ENCODE data around the gene LRIG3.
"Not testable (repeated sequence)": the region's sequence is repeated elsewhere in the genome, so short reads cannot be mapped to it uniquely, and the experiment has no call there.

LRIG3 gene

GRCh38 chr12:58907391-58907790 lies 12.9 kb downstream of the LRIG3 start:
- H3K27me3 ChIP-seq (ENCODE audit: control insufficient read depth in 2 of 2, insufficient read depth in 2 of 2, low read length in 2 of 2): no peaks in the 10 kb centered on the region
- no peak overlapping the region for H3K4me3 ChIP-seq (ENCODE audit: low read length in 2 of 2)
- no peaks in the 10 kb centered on the region for H3K9me3 ChIP-seq (ENCODE audit: control insufficient read depth in 2 of 2, low read length in 2 of 2)
- H3K4me1 ChIP-seq (ENCODE audit: control insufficient read depth in 2 of 2, insufficient read depth in 2 of 2, low read length in 2 of 2): no peaks in the 10 kb centered on the region
- peaks cover 31 to 43% of the 10 kb centered on the region in 2 donors for H3K36me3 ChIP-seq (ENCODE audit: control insufficient read depth in 2 of 2, insufficient read depth in 2 of 2, low read length in 2 of 2)
- H3K27ac ChIP-seq (ENCODE audit: low read depth in 2 of 2, low read length in 2 of 2): no peak overlapping the region
- no peak overlapping the region for H3K9ac ChIP-seq (ENCODE audit: low read depth in 1 of 2, low read length in 2 of 2)

GRCh38 chr12:58906917-58907316 lies 13.4 kb downstream of the LRIG3 start:
- no peaks in the 10 kb centered on the region for H3K27me3 ChIP-seq (ENCODE audit: control insufficient read depth in 2 of 2, insufficient read depth in 2 of 2, low read length in 2 of 2)
- no peaks in the 10 kb centered on the region for H3K4me1 ChIP-seq (ENCODE audit: control insufficient read depth in 2 of 2, insufficient read depth in 2 of 2, low read length in 2 of 2)
- H3K9me3 ChIP-seq (ENCODE audit: control insufficient read depth in 2 of 2, low read length in 2 of 2): no peaks in the 10 kb centered on the region
- no peak overlapping the region for H3K27ac ChIP-seq (ENCODE audit: low read depth in 2 of 2, low read length in 2 of 2)
- H3K4me3 ChIP-seq (ENCODE audit: low read length in 2 of 2): no peak overlapping the region
- H3K36me3 ChIP-seq (ENCODE audit: control insufficient read depth in 2 of 2, insufficient read depth in 2 of 2, low read length in 2 of 2): peaks cover 30 to 43% of the 10 kb centered on the region in 2 donors
- no peak overlapping the region for H3K9ac ChIP-seq (ENCODE audit: low read depth in 1 of 2, low read length in 2 of 2)

- H3K36me3 ChIP-seq (ENCODE audit: control insufficient read depth in 2 of 2, insufficient read depth in 2 of 2, low read length in 2 of 2): peaks cover 30 to 46% of the 10 kb centered on the region in 2 donors
Measured at GRCh38 chr12:58905422-58905821, 14.9 kb downstream of the LRIG3 start.

GRCh38 chr12:58902726-58903125 lies 17.6 kb downstream of the LRIG3 start:
- H3K9me3 ChIP-seq (ENCODE audit: control insufficient read depth in 2 of 2, low read length in 2 of 2); H3K4me1 ChIP-seq (ENCODE audit: control insufficient read depth in 2 of 2, insufficient read depth in 2 of 2, low read length in 2 of 2); H3K27me3 ChIP-seq (ENCODE audit: control insufficient read depth in 2 of 2, insufficient read depth in 2 of 2, low read length in 2 of 2); H3K27ac ChIP-seq (ENCODE audit: low read depth in 2 of 2, low read length in 2 of 2); H3K9ac ChIP-seq (ENCODE audit: low read depth in 1 of 2, low read length in 2 of 2); H3K4me3 ChIP-seq (ENCODE audit: low read length in 2 of 2): not testable (repeated sequence)
- H3K36me3 ChIP-seq (ENCODE audit: control insufficient read depth in 2 of 2, insufficient read depth in 2 of 2, low read length in 2 of 2): peaks cover 17 to 38% of the 10 kb centered on the region in 2 donors

More at GRCh38 chr12:58905422-58905821, 14.9 kb downstream of the LRIG3 start:
- Histone ChIP-seq H3K9me3 (ENCODE audit: control insufficient read depth in 2 of 2, low read length in 2 of 2) (no peaks in the 10 kb centered on the region), H3K9ac (ENCODE audit: low read depth in 1 of 2, low read length in 2 of 2) (no peak overlapping the region), H3K4me3 (ENCODE audit: low read length in 2 of 2) (no peak overlapping the region), H3K27me3 (ENCODE audit: control insufficient read depth in 2 of 2, insufficient read depth in 2 of 2, low read length in 2 of 2) (no peaks in the 10 kb centered on the region), H3K4me1 (ENCODE audit: control insufficient read depth in 2 of 2, insufficient read depth in 2 of 2, low read length in 2 of 2) (no peaks in the 10 kb centered on the region), H3K27ac (ENCODE audit: low read depth in 2 of 2, low read length in 2 of 2) (no peak overlapping the region)

- Histone ChIP-seq H3K4me3 (ENCODE audit: low read length in 2 of 2) (no peak overlapping the region), H3K9ac (ENCODE audit: low read depth in 1 of 2, low read length in 2 of 2) (no peak overlapping the region), H3K4me1 (ENCODE audit: control insufficient read depth in 2 of 2, insufficient read depth in 2 of 2, low read length in 2 of 2) (no peaks in the 10 kb centered on the region), H3K9me3 (ENCODE audit: control insufficient read depth in 2 of 2, low read length in 2 of 2) (no peaks in the 10 kb centered on the region), H3K36me3 (ENCODE audit: control insufficient read depth in 2 of 2, insufficient read depth in 2 of 2, low read length in 2 of 2) (peaks cover 13 to 30% of the 10 kb centered on the region in 2 donors), H3K27me3 (ENCODE audit: control insufficient read depth in 2 of 2, insufficient read depth in 2 of 2, low read length in 2 of 2) (no peaks in the 10 kb centered on the region), H3K27ac (ENCODE audit: low read depth in 2 of 2, low read length in 2 of 2) (no peak overlapping the region)
Measured at GRCh38 chr12:58901664-58902063, 18.6 kb downstream of the LRIG3 start.

- Histone ChIP-seq H3K9me3 (ENCODE audit: control insufficient read depth in 2 of 2, low read length in 2 of 2) (no peaks in the 10 kb centered on the region), H3K27ac (ENCODE audit: low read depth in 2 of 2, low read length in 2 of 2) (no peak overlapping the region), H3K36me3 (ENCODE audit: control insufficient read depth in 2 of 2, insufficient read depth in 2 of 2, low read length in 2 of 2) (peaks cover 2 to 11% of the 10 kb centered on the region in 2 donors), H3K4me3 (ENCODE audit: low read length in 2 of 2) (no peak overlapping the region), H3K27me3 (ENCODE audit: control insufficient read depth in 2 of 2, insufficient read depth in 2 of 2, low read length in 2 of 2) (no peaks in the 10 kb centered on the region), H3K9ac (ENCODE audit: low read depth in 1 of 2, low read length in 2 of 2) (no peak overlapping the region), H3K4me1 (ENCODE audit: control insufficient read depth in 2 of 2, insufficient read depth in 2 of 2, low read length in 2 of 2) (peaks cover 6 to 13% of the 10 kb centered on the region in 2 donors)
Measured at GRCh38 chr12:58897969-58898368, 22.3 kb downstream of the LRIG3 start.

GRCh38 chr12:58896278-58896677 lies 24.0 kb downstream of the LRIG3 start:
- Histone ChIP-seq H3K27ac (ENCODE audit: low read depth in 2 of 2, low read length in 2 of 2) (no peak overlapping the region), H3K36me3 (ENCODE audit: control insufficient read depth in 2 of 2, insufficient read depth in 2 of 2, low read length in 2 of 2) (peaks cover 2 to 6% of the 10 kb centered on the region in 2 donors)

GRCh38 chr12:58895053-58895452 lies 25.3 kb downstream of the LRIG3 start:
- no peaks in the 10 kb centered on the region for H3K27me3 ChIP-seq (ENCODE audit: control insufficient read depth in 2 of 2, insufficient read depth in 2 of 2, low read length in 2 of 2)
- H3K9ac ChIP-seq (ENCODE audit: low read depth in 1 of 2, low read length in 2 of 2): no peak overlapping the region
- peaks cover 6 to 13% of the 10 kb centered on the region in 2 donors for H3K4me1 ChIP-seq (ENCODE audit: control insufficient read depth in 2 of 2, insufficient read depth in 2 of 2, low read length in 2 of 2)
- no peak overlapping the region for H3K4me3 ChIP-seq (ENCODE audit: low read length in 2 of 2)
- H3K9me3 ChIP-seq (ENCODE audit: control insufficient read depth in 2 of 2, low read length in 2 of 2): no peaks in the 10 kb centered on the region
- H3K36me3 ChIP-seq (ENCODE audit: control insufficient read depth in 2 of 2, insufficient read depth in 2 of 2, low read length in 2 of 2): peaks cover 2 to 7% of the 10 kb centered on the region in 2 donors
- H3K27ac ChIP-seq (ENCODE audit: low read depth in 2 of 2, low read length in 2 of 2): no peak overlapping the region

More at GRCh38 chr12:58896278-58896677, 24.0 kb downstream of the LRIG3 start:
- Histone ChIP-seq H3K4me3 (ENCODE audit: low read length in 2 of 2) (no peak overlapping the region), H3K9ac (ENCODE audit: low read depth in 1 of 2, low read length in 2 of 2) (no peak overlapping the region), H3K27me3 (ENCODE audit: control insufficient read depth in 2 of 2, insufficient read depth in 2 of 2, low read length in 2 of 2) (no peaks in the 10 kb centered on the region), H3K9me3 (ENCODE audit: control insufficient read depth in 2 of 2, low read length in 2 of 2) (no peaks in the 10 kb centered on the region), H3K4me1 (ENCODE audit: control insufficient read depth in 2 of 2, insufficient read depth in 2 of 2, low read length in 2 of 2) (peaks cover 6 to 13% of the 10 kb centered on the region in 2 donors)

- Histone ChIP-seq H3K4me3 (ENCODE audit: low read length in 2 of 2) (no peak overlapping the region), H3K36me3 (ENCODE audit: control insufficient read depth in 2 of 2, insufficient read depth in 2 of 2, low read length in 2 of 2) (peaks cover 11 to 15% of the 10 kb centered on the region in 2 donors), H3K9ac (ENCODE audit: low read depth in 1 of 2, low read length in 2 of 2) (no peak overlapping the region), H3K9me3 (ENCODE audit: control insufficient read depth in 2 of 2, low read length in 2 of 2) (no peaks in the 10 kb centered on the region), H3K27ac (ENCODE audit: low read depth in 2 of 2, low read length in 2 of 2) (no peak overlapping the region), H3K27me3 (ENCODE audit: control insufficient read depth in 2 of 2, insufficient read depth in 2 of 2, low read length in 2 of 2) (no peaks in the 10 kb centered on the region), H3K4me1 (ENCODE audit: control insufficient read depth in 2 of 2, insufficient read depth in 2 of 2, low read length in 2 of 2) (peaks cover 6 to 13% of the 10 kb centered on the region in 2 donors)
Measured at GRCh38 chr12:58894040-58894439, 26.3 kb downstream of the LRIG3 start.

GRCh38 chr12:58893495-58893894 lies 26.8 kb downstream of the LRIG3 start:
- Histone ChIP-seq H3K9ac (ENCODE audit: low read depth in 1 of 2, low read length in 2 of 2) (no peak overlapping the region), H3K27me3 (ENCODE audit: control insufficient read depth in 2 of 2, insufficient read depth in 2 of 2, low read length in 2 of 2) (no peaks in the 10 kb centered on the region), H3K27ac (ENCODE audit: low read depth in 2 of 2, low read length in 2 of 2) (no peak overlapping the region), H3K4me1 (ENCODE audit: control insufficient read depth in 2 of 2, insufficient read depth in 2 of 2, low read length in 2 of 2) (peaks cover 6 to 13% of the 10 kb centered on the region in 2 donors), H3K4me3 (ENCODE audit: low read length in 2 of 2) (no peak overlapping the region), H3K9me3 (ENCODE audit: control insufficient read depth in 2 of 2, low read length in 2 of 2) (no peaks in the 10 kb centered on the region), H3K36me3 (ENCODE audit: control insufficient read depth in 2 of 2, insufficient read depth in 2 of 2, low read length in 2 of 2) (peaks cover 15 to 18% of the 10 kb centered on the region in 2 donors)

GRCh38 chr12:58889557-58889956 lies 30.7 kb downstream of the LRIG3 start:
- no peak overlapping the region for H3K4me3 ChIP-seq (ENCODE audit: low read length in 2 of 2)
- H3K27me3 ChIP-seq (ENCODE audit: control insufficient read depth in 2 of 2, insufficient read depth in 2 of 2, low read length in 2 of 2): no peaks in the 10 kb centered on the region

More at GRCh38 chr12:58889557-58889956, 30.7 kb downstream of the LRIG3 start:
- no peak overlapping the region for H3K27ac ChIP-seq (ENCODE audit: low read depth in 2 of 2, low read length in 2 of 2)
- no peaks in the 10 kb centered on the region for H3K9me3 ChIP-seq (ENCODE audit: control insufficient read depth in 2 of 2, low read length in 2 of 2)
- H3K9ac ChIP-seq (ENCODE audit: low read depth in 1 of 2, low read length in 2 of 2): no peak overlapping the region
- peaks cover 6 to 10% of the 10 kb centered on the region in 2 donors for H3K4me1 ChIP-seq (ENCODE audit: control insufficient read depth in 2 of 2, insufficient read depth in 2 of 2, low read length in 2 of 2)
- H3K36me3 ChIP-seq (ENCODE audit: control insufficient read depth in 2 of 2, insufficient read depth in 2 of 2, low read length in 2 of 2): peaks cover 44 to 50% of the 10 kb centered on the region in 2 donors
